HCT116 (cell line): ENCODE measurements around the gene BST1.

Source experiments
- POLR2AphosphoS5 ChIP-seq: IDR thresholded peaks from 2 replicates; pipeline ENCODE4 v1.6.1; 2011; ENCODE audit warnings: mild to moderate bottlenecking, low read depth, low read length, moderate library complexity
- REST ChIP-seq: IDR thresholded peaks from 2 replicates; pipeline ENCODE4 v1.6.1; 2012; ENCODE audit warnings: low read depth
- SP1 ChIP-seq: IDR thresholded peaks from 2 replicates; pipeline ENCODE4 v1.6.1; 2012; ENCODE audit warnings: low read depth
- SRF ChIP-seq: IDR thresholded peaks from 2 replicates; pipeline ENCODE4 v1.6.1; 2012; ENCODE audit warnings: low read depth
- TF ChIP-seq, protein P1 (sequence below), 3 experiments: fragments of 200-600 bp in 1 of 3; sonication (generic) in 1 of 3; IDR thresholded peaks in 2 of 3; conservative IDR thresholded peaks in 1 of 3; 2 replicates each; pipeline ENCODE4 v1.5.1; 2012 to 2017; ENCODE audit warnings: low read depth in 2 of 3, low read length in 2 of 3, antibody characterized with exemption in 1 of 3, borderline replicate concordance in 1 of 3, control low read depth in 1 of 3, mild to moderate bottlenecking in 1 of 3, mixed read lengths in 1 of 3, mixed run types in 1 of 3, moderate library complexity in 1 of 3; ENCODE audit not compliant: insufficient read depth in 1 of 3

DNA sequence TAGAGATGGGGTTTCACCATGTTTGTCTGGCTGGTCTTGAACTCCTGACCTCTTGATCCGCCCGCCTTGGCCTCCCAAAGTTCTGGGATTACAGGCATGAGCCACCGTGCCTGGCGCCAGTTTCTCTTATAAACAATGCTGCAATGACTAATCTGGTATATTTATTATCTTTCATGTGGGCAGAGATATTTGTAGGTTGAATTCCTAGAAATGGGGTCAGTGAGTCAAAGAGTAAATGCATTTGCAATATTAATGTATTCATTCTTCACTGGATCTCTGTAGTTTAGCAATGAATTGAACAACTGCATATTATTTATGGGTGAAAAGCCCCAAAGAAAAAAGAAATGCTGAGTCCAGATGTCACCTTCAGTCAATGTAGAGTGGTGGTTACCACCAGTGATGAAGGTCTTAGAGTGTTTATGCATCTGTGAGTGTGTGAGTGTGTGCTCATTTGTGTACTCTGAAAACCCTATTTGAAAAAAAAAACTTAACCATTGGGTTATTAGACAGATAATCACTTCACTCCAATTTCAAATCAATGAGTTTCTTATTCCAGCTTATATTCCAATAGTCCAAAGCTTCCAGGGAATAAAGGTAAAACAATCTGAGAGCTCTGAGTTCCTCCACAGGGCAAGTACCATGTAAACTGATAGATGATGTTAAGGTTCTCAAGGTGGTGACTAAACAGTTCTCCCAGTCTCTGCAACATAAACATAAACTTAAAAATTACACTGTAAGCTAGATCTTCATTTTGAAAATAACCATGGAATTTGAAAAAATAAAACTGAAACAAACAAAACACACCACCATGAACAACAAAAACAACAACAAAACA, 52.7 kb downstream of the BST1 start:
- no peak for TF ChIP-seq REST
- TF ChIP-seq, protein P1, sequence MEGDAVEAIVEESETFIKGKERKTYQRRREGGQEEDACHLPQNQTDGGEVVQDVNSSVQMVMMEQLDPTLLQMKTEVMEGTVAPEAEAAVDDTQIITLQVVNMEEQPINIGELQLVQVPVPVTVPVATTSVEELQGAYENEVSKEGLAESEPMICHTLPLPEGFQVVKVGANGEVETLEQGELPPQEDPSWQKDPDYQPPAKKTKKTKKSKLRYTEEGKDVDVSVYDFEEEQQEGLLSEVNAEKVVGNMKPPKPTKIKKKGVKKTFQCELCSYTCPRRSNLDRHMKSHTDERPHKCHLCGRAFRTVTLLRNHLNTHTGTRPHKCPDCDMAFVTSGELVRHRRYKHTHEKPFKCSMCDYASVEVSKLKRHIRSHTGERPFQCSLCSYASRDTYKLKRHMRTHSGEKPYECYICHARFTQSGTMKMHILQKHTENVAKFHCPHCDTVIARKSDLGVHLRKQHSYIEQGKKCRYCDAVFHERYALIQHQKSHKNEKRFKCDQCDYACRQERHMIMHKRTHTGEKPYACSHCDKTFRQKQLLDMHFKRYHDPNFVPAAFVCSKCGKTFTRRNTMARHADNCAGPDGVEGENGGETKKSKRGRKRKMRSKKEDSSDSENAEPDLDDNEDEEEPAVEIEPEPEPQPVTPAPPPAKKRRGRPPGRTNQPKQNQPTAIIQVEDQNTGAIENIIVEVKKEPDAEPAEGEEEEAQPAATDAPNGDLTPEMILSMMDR (IDR thresholded peaks at IDR 0.05 in 2 of 3, conservative IDR thresholded peaks at IDR 0.05 in 1 of 3; ENCODE audit: borderline replicate concordance in 1 of 3, insufficient read depth in 1 of 3, low read depth in 2 of 3, low read length in 2 of 3) = no peak
- no peak for TF ChIP-seq SRF
- TF ChIP-seq SP1 = no peak
- TF ChIP-seq POLR2AphosphoS5 = no peak
